WTC11 (cell line): ENCODE data around the gene ADARB2. TPM values are rescaled to one million over a fixed set of nuclear protein-coding genes. Genes with fewer than 3 reads are reported as not detected.

ENCODE experiments used
- ATAC-seq: fragments of 200-7000 bp; cut with Tn5 transposase; 2 replicates; pipeline ENCODE4 v1.10.0; 2021; ENCODE audit warnings: mild to moderate bottlenecking, moderate library complexity
- CTCF ChIA-PET: fragments of 300-600 bp; sonication (Branson Sonifier 250); formaldehyde crosslinking; loops from one replicate; lab custom pipeline; 2021; ENCODE audit warnings: antibody characterized with exemption; lab: Charles Lee
- POLR2A ChIA-PET: fragments of 350-600 bp; sonication (Branson Sonifier 250); formaldehyde crosslinking; loops from one replicate; lab custom pipeline; 2021; ENCODE audit warnings: antibody characterized with exemption; lab: Charles Lee
- DNase-seq: peaks from one replicate; pipeline ENCODE4 v3.0.0; 2021; ENCODE audit warnings: low spot score
- H3K27ac Mint-ChIP-seq: 2 replicates; pipeline ENCODE4 v1.8.0; 2021; ENCODE audit warnings: mixed read lengths
- H3K27me3 Mint-ChIP-seq: 2 replicates; pipeline ENCODE4 v1.8.0; 2021; ENCODE audit warnings: low read depth, mild to moderate bottlenecking, moderate library complexity, mixed read lengths
- H3K36me3 Mint-ChIP-seq: 2 replicates; pipeline ENCODE4 v1.8.0; 2021; ENCODE audit warnings: mixed read lengths
- H3K4me1 Mint-ChIP-seq: 2 replicates; pipeline ENCODE4 v1.8.0; 2022; ENCODE audit warnings: mixed read lengths
- H3K4me3 Mint-ChIP-seq: 2 replicates; pipeline ENCODE4 v1.8.0; 2021; ENCODE audit warnings: mild to moderate bottlenecking, moderate library complexity, mixed read lengths
- H3K9me3 Mint-ChIP-seq: 2 replicates; pipeline ENCODE4 v1.8.0; 2021; ENCODE audit warnings: mixed read lengths
- ARID4B ChIP-seq: sonication (generic); formaldehyde crosslinking; IDR thresholded peaks from 2 replicates; pipeline ENCODE4 v1.8.0; 2023; ENCODE audit warnings: missing genetic modification reagents, mild to moderate bottlenecking, borderline replicate concordance
- CREM ChIP-seq: sonication (generic); formaldehyde crosslinking; IDR thresholded peaks from 2 replicates; pipeline ENCODE4 v1.8.1; 2022; ENCODE audit warnings: mild to moderate bottlenecking, missing genetic modification reagents, moderate library complexity
- FOXP1 ChIP-seq: sonication (generic); formaldehyde crosslinking; IDR thresholded peaks from 2 replicates; pipeline ENCODE4 v1.8.0; 2022; ENCODE audit warnings: missing genetic modification reagents, mild to moderate bottlenecking, moderate library complexity, borderline replicate concordance
- GABPB1 ChIP-seq: sonication (generic); formaldehyde crosslinking; IDR thresholded peaks from 2 replicates; pipeline ENCODE4 v1.8.1; 2023; ENCODE audit warnings: mild to moderate bottlenecking, missing genetic modification reagents
- IRF1 ChIP-seq: sonication (generic); formaldehyde crosslinking; IDR thresholded peaks from 2 replicates; pipeline ENCODE4 v1.8.0; 2023; ENCODE audit warnings: missing genetic modification reagents
- JUN ChIP-seq: sonication (generic); formaldehyde crosslinking; IDR thresholded peaks from 2 replicates; pipeline ENCODE4 v1.8.0; 2023; ENCODE audit warnings: mild to moderate bottlenecking, missing genetic modification reagents
- NFE2L1 ChIP-seq: sonication (generic); formaldehyde crosslinking; IDR thresholded peaks from 2 replicates; pipeline ENCODE4 v1.8.1; 2023; ENCODE audit warnings: missing genetic modification reagents
- RELA ChIP-seq: sonication (generic); formaldehyde crosslinking; IDR thresholded peaks from 2 replicates; pipeline ENCODE4 v1.8.1; 2022; ENCODE audit warnings: missing genetic modification reagents, mild to moderate bottlenecking, borderline replicate concordance
- ZMAT4 ChIP-seq: fragments of 250-450 bp; sonication (Bioruptor Pico); IDR thresholded peaks from 2 replicates; pipeline ENCODE4 v1.9.0; 2021; ENCODE audit warnings: mild to moderate bottlenecking
- ZNF232 ChIP-seq: sonication (generic); formaldehyde crosslinking; IDR thresholded peaks from 2 replicates; pipeline ENCODE4 v1.8.0; 2022; ENCODE audit warnings: mild to moderate bottlenecking, missing genetic modification reagents
- ZNF281 ChIP-seq: sonication (generic); formaldehyde crosslinking; IDR thresholded peaks from 2 replicates; pipeline ENCODE4 v1.8.0; 2023; ENCODE audit warnings: mild to moderate bottlenecking, missing genetic modification reagents
- ZNF396 ChIP-seq: fragments of 250-450 bp; sonication (Bioruptor Pico); IDR thresholded peaks from 2 replicates; pipeline ENCODE4 v1.8.0; 2021; ENCODE audit warnings: mild to moderate bottlenecking, moderate library complexity, borderline replicate concordance
- total RNA-seq: library from RNA; stranded (reverse); gene quantifications from 3 replicates; pipeline ENCODE4 v1.2.3, GENCODE V29; 2021
- TF ChIP-seq, protein P1 (sequence below): sonication (generic); formaldehyde crosslinking; IDR thresholded peaks from 2 replicates; pipeline ENCODE4 v1.8.1; 2022; ENCODE audit warnings: mild to moderate bottlenecking, missing genetic modification reagents, moderate library complexity, borderline replicate concordance
- TF ChIP-seq, protein P2 (sequence below): sonication (generic); formaldehyde crosslinking; conservative IDR thresholded peaks from 2 replicates; pipeline ENCODE4 v1.8.1; 2023; ENCODE audit warnings: mild to moderate bottlenecking, low read depth, missing genetic modification reagents, moderate library complexity
- TF ChIP-seq, protein P3 (sequence below): sonication (generic); formaldehyde crosslinking; IDR thresholded peaks from 2 replicates; pipeline ENCODE4 v1.8.1; 2023; ENCODE audit warnings: mild to moderate bottlenecking, missing genetic modification reagents, moderate library complexity
- TF ChIP-seq, protein P4 (sequence below): sonication (generic); formaldehyde crosslinking; IDR thresholded peaks from 2 replicates; pipeline ENCODE4 v1.8.1; 2022; ENCODE audit warnings: low read depth, missing genetic modification reagents, borderline replicate concordance

Gene ADARB2
- total RNA-seq, 1 experiment from 2014 or later = 3.7 TPM

DNA sequence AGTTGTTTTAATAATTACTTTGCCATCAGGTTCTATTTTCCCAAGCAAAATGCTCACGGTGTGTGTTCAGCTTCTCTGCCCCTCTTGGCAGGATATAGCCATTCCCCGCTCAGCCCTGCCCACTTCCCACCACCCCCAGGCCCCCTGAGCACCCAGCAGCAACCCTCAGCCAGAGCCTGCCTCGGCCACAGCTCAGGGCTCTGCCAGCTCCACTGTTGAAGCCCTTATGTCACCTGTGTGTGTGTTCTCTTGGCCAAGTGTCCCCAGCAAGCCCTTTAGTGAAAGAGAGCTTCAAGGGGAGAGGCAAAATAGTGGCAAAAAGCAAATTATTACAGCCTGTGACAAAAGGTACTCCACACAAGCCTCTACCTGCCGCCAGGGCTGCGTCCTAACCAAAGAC, 275.3 kb downstream of the ADARB2 start:
- no peak for DNase-seq
- ChIA-PET CTCF (interaction anchor here (0.6 kb wide), 1 partner anchor 368 kb away, joined by 3 read pairs; no protein-coding TSS in a partner anchor), POLR2A (no interaction called here)
- Mint-ChIP-seq H3K4me3 (no peak overlapping the region), H3K27ac (no peak overlapping the region), H3K9me3 (no peaks in the 10 kb centered on the region), H3K36me3 (no peaks in the 10 kb centered on the region), H3K4me1 (0 out of 2 replicates have a peak, but pooled peaks cover 5% of the 10 kb centered on the region), H3K27me3 (no peaks in the 10 kb centered on the region; the same call in none of the 2 replicates)
- TF ChIP-seq GABPB1 = no peak
- no peak for TF ChIP-seq ZNF281 (CRISPR knock-in tag)
- ATAC-seq = no peak

GRCh38 chr10:1461016-1461415, 276.3 kb downstream of the ADARB2 start:
- H3K27me3 Mint-ChIP-seq = no peaks in the 10 kb centered on the region; the same call in 1 of the 2 replicates
- ChIA-PET POLR2A (no interaction called here), CTCF (no interaction called here)
- no peak overlapping the region for H3K4me3 Mint-ChIP-seq
- no peaks in the 10 kb centered on the region for H3K9me3 Mint-ChIP-seq
- 0 out of 2 replicates have a peak, but pooled peaks cover 4% of the 10 kb centered on the region for H3K4me1 Mint-ChIP-seq
- no peak for ATAC-seq
- H3K27ac Mint-ChIP-seq = no peak overlapping the region
- no peak for DNase-seq
- no peaks in the 10 kb centered on the region for H3K36me3 Mint-ChIP-seq
- TF ChIP-seq NFE2L1 (CRISPR knock-in tag) (no peak), ZNF232 (no peak), FOXP1 (CRISPR knock-in tag) (no peak), JUN (CRISPR knock-in tag) (no peak), CREM (CRISPR knock-in tag) (no peak), IRF1 (CRISPR knock-in tag) (no peak), ZMAT4 (no peak), ARID4B (CRISPR knock-in tag) (no peak), RELA (CRISPR knock-in tag) (no peak), ZNF396 (CRISPR knock-in tag) (no peak)
- TF ChIP-seq, protein P1, sequence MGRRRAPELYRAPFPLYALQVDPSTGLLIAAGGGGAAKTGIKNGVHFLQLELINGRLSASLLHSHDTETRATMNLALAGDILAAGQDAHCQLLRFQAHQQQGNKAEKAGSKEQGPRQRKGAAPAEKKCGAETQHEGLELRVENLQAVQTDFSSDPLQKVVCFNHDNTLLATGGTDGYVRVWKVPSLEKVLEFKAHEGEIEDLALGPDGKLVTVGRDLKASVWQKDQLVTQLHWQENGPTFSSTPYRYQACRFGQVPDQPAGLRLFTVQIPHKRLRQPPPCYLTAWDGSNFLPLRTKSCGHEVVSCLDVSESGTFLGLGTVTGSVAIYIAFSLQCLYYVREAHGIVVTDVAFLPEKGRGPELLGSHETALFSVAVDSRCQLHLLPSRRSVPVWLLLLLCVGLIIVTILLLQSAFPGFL (CRISPR knock-in tag) = no peak
- TF ChIP-seq, protein P2, sequence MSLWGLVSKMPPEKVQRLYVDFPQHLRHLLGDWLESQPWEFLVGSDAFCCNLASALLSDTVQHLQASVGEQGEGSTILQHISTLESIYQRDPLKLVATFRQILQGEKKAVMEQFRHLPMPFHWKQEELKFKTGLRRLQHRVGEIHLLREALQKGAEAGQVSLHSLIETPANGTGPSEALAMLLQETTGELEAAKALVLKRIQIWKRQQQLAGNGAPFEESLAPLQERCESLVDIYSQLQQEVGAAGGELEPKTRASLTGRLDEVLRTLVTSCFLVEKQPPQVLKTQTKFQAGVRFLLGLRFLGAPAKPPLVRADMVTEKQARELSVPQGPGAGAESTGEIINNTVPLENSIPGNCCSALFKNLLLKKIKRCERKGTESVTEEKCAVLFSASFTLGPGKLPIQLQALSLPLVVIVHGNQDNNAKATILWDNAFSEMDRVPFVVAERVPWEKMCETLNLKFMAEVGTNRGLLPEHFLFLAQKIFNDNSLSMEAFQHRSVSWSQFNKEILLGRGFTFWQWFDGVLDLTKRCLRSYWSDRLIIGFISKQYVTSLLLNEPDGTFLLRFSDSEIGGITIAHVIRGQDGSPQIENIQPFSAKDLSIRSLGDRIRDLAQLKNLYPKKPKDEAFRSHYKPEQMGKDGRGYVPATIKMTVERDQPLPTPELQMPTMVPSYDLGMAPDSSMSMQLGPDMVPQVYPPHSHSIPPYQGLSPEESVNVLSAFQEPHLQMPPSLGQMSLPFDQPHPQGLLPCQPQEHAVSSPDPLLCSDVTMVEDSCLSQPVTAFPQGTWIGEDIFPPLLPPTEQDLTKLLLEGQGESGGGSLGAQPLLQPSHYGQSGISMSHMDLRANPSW = no peak
- TF ChIP-seq, protein P3, sequence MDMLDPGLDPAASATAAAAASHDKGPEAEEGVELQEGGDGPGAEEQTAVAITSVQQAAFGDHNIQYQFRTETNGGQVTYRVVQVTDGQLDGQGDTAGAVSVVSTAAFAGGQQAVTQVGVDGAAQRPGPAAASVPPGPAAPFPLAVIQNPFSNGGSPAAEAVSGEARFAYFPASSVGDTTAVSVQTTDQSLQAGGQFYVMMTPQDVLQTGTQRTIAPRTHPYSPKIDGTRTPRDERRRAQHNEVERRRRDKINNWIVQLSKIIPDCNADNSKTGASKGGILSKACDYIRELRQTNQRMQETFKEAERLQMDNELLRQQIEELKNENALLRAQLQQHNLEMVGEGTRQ (CRISPR knock-in tag) = no peak
- TF ChIP-seq, protein P4, sequence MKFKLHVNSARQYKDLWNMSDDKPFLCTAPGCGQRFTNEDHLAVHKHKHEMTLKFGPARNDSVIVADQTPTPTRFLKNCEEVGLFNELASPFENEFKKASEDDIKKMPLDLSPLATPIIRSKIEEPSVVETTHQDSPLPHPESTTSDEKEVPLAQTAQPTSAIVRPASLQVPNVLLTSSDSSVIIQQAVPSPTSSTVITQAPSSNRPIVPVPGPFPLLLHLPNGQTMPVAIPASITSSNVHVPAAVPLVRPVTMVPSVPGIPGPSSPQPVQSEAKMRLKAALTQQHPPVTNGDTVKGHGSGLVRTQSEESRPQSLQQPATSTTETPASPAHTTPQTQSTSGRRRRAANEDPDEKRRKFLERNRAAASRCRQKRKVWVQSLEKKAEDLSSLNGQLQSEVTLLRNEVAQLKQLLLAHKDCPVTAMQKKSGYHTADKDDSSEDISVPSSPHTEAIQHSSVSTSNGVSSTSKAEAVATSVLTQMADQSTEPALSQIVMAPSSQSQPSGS (CRISPR knock-in tag) = no peak
